Epithelial cell of umbilical artery (primary cell): ENCODE results near the gene TRPM3. TPM values are rescaled to one million over a fixed set of nuclear protein-coding genes. Genes with fewer than 3 reads are reported as not detected.

ENCODE experiments used
- total RNA-seq: library from RNA; depleted of rRNA; stranded (reverse); fragments of >200 nt; gene quantifications from 2 replicates; pipeline ENCODE4 v1.2.3, GENCODE V29; 2014

Gene TRPM3
- total RNA-seq = 0.46 and 1.6 TPM in 2 replicates

GRCh38 chr9:71121275-71122021 is at the start of gene TRPM3:
Gene TRPM3 (minus strand): TSS chr9:71121621. CDS start chr9:71121354, 267 bp downstream.

